OCI-LY7 (cell line): ENCODE data around the gene OCLN.

Source experiments
- EZH2phosphoT487 ChIP-seq: fragments of 200-600 bp; sonication (generic); IDR thresholded peaks from 2 replicates; pipeline ENCODE4 v1.6.1; 2018; ENCODE audit warnings: low read depth, borderline replicate concordance, mild to moderate bottlenecking, mixed run types, antibody characterized with exemption, low read length, moderate library complexity, mixed read lengths
- TF ChIP-seq, protein P1 (sequence below): fragments of 200-600 bp; sonication (generic); conservative IDR thresholded peaks from 2 replicates; pipeline ENCODE4 v1.5.1; 2014; ENCODE audit warnings: mild to moderate bottlenecking, antibody characterized with exemption, low read length, moderate library complexity, mixed read lengths

DNA sequence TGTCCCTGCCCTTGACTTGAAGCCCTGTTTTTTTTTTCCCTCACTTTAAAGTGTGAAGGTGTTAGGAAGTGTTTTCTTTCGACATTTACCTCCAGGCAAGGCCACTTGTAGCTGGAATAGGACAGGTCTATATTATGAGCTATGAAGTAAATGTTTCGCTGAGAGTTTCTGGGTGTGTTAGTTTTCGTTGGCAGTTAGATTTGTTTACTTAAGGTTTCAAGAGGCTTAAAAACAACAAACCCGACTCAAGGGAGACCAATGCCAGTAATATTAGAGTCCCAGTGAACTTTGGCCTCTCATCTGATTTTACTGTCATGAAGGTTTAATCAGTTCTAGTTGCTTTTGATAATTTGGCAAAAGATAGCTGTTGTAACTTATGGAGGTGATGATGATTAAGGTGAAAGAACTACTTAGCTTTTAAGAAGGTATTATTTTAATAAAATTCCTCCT is 25.2 kb downstream of the OCLN start:
- TF ChIP-seq, protein P1, sequence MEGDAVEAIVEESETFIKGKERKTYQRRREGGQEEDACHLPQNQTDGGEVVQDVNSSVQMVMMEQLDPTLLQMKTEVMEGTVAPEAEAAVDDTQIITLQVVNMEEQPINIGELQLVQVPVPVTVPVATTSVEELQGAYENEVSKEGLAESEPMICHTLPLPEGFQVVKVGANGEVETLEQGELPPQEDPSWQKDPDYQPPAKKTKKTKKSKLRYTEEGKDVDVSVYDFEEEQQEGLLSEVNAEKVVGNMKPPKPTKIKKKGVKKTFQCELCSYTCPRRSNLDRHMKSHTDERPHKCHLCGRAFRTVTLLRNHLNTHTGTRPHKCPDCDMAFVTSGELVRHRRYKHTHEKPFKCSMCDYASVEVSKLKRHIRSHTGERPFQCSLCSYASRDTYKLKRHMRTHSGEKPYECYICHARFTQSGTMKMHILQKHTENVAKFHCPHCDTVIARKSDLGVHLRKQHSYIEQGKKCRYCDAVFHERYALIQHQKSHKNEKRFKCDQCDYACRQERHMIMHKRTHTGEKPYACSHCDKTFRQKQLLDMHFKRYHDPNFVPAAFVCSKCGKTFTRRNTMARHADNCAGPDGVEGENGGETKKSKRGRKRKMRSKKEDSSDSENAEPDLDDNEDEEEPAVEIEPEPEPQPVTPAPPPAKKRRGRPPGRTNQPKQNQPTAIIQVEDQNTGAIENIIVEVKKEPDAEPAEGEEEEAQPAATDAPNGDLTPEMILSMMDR, result no peak
- TF ChIP-seq EZH2phosphoT487, result no peak
